ENCODE results near the gene DCANP1.

Gene DCANP1

DNA sequence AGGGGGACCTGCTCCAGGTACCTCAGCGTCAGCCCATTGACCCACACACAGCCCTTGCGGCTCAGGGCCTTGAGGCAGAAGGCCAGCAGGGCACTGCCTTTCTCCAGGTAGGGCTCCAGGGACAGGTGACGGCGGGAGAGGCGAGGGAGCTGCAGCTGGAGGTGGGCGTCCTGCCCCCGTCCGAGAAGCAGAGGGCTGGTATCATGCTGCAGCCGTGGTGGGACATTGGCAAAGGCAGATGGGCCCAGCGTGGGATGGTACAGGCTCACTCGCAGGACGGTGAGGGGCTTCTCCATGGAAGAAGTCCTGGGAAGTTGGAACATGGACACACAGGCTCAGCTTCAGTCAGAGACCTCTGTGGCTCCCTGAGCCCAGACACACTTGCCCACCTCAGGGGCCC lies 2.5 kb upstream of the DCANP1 start:
- ATAC-seq, result no peak
- no peak for TF ChIP-seq RARB (CRISPR knock-in tag; IDR thresholded peaks at IDR 0.05)

DNA sequence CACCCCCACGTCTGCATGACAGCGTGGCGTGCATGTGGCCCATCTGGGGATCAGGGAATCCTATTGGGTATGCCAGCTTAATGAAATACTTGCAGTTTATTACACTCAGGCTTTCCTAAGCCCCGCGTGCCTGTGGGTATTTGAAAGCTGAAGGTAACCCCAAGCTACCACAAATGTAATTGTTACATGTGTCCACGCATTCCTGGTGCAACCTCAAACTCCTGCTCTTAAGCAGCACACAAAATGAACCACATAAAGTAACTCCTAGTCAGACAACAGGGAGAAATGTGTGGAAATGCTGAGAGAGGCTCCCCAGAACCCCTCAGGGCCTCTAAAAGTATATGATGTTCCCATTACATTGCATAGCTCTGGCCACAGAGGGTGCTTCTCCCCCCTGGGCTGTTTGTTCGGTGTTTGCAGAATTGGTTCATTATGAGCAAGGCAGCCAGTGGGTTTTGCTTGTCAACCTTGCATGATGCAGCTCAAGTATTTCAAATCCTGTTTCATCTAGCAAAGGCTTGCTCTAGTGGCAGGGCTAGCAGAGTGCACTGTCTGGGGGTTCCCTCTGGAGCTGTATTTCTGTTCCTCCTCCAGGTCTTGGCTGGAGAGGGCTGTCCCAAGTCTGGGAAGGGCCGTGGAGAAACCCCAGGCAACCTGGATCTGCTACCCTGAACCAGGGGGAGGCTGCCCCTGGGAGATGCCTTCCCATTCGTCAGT lies 1.8 kb upstream of the DCANP1 start:
- no peak for ATAC-seq
- no peak for TF ChIP-seq BACH2 (CRISPR knock-in tag; IDR thresholded peaks at IDR 0.05; ENCODE audit: borderline replicate concordance)
- no peak for TF ChIP-seq ZNF8 (CRISPR knock-in tag; IDR thresholded peaks at IDR 0.05)
- no peak for TF ChIP-seq GLIS3 (CRISPR knock-in tag; IDR thresholded peaks at IDR 0.05)
- TF ChIP-seq ZNF70 (CRISPR knock-in tag; IDR thresholded peaks at IDR 0.05), result no peak
- TF ChIP-seq CSDC2 (CRISPR knock-in tag; IDR thresholded peaks at IDR 0.05), result no peak
- TF ChIP-seq ZFP30 (CRISPR knock-in tag; IDR thresholded peaks at IDR 0.05), result no peak
- no peak for TF ChIP-seq OSR1 (CRISPR knock-in tag; IDR thresholded peaks at IDR 0.05)

DNA sequence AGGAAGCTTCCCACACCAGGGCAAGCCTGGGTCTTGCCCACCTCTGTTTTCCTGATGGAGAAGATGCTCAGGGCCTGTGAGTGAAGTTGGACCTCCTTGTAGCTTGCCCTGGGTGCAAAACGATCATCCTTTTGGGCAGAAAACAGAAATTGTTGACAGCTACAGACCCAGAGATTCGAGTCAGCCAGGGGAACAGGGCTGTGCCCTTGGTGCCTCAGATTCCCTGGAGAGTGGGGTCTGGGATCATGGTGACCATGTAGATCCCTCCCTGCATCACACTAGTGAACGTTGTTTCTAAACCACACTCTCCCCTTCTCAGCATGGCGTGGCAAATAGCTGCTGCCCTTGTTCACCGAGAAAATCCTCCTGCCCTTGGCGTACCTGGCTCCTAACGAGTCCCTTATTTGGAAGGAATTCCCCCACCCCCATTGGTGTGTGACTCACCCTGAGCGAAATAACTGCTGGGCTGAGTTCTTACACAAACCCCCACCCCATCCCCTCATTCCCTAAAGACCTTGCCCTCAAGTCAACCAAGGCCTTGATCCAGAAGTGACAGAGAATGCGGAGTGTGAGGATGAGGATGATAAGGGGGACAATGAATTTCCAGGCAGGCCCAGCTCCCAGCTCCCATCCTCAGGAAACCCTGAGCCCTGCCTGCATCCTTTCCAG lies 1.1 kb upstream of the DCANP1 start:
- no peak for ATAC-seq
- TF ChIP-seq, protein P1, sequence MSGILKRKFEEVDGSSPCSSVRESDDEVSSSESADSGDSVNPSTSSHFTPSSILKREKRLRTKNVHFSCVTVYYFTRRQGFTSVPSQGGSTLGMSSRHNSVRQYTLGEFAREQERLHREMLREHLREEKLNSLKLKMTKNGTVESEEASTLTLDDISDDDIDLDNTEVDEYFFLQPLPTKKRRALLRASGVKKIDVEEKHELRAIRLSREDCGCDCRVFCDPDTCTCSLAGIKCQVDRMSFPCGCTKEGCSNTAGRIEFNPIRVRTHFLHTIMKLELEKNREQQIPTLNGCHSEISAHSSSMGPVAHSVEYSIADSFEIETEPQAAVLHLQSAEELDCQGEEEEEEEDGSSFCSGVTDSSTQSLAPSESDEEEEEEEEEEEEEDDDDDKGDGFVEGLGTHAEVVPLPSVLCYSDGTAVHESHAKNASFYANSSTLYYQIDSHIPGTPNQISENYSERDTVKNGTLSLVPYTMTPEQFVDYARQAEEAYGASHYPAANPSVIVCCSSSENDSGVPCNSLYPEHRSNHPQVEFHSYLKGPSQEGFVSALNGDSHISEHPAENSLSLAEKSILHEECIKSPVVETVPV (CRISPR knock-in tag; IDR thresholded peaks at IDR 0.05), result no peak
- TF ChIP-seq RARB (CRISPR knock-in tag; IDR thresholded peaks at IDR 0.05) (no peak), ARNTL (CRISPR knock-in tag; IDR thresholded peaks at IDR 0.05; ENCODE audit: borderline replicate concordance, low read depth) (no peak), ZNF565 (CRISPR knock-in tag; conservative IDR thresholded peaks at IDR 0.05; ENCODE audit: low read depth) (no peak), OSR1 (CRISPR knock-in tag; IDR thresholded peaks at IDR 0.05) (no peak), ZNF8 (CRISPR knock-in tag; IDR thresholded peaks at IDR 0.05) (no peak)
- TF ChIP-seq, protein P2, sequence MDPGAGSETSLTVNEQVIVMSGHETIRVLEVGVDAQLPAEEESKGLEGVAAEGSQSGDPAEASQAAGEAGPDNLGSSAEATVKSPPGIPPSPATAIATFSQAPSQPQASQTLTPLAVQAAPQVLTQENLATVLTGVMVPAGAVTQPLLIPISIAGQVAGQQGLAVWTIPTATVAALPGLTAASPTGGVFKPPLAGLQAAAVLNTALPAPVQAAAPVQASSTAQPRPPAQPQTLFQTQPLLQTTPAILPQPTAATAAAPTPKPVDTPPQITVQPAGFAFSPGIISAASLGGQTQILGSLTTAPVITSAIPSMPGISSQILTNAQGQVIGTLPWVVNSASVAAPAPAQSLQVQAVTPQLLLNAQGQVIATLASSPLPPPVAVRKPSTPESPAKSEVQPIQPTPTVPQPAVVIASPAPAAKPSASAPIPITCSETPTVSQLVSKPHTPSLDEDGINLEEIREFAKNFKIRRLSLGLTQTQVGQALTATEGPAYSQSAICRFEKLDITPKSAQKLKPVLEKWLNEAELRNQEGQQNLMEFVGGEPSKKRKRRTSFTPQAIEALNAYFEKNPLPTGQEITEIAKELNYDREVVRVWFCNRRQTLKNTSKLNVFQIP (CRISPR knock-in tag; IDR thresholded peaks at IDR 0.05; ENCODE audit: borderline replicate concordance, low read depth), result no peak

DNA sequence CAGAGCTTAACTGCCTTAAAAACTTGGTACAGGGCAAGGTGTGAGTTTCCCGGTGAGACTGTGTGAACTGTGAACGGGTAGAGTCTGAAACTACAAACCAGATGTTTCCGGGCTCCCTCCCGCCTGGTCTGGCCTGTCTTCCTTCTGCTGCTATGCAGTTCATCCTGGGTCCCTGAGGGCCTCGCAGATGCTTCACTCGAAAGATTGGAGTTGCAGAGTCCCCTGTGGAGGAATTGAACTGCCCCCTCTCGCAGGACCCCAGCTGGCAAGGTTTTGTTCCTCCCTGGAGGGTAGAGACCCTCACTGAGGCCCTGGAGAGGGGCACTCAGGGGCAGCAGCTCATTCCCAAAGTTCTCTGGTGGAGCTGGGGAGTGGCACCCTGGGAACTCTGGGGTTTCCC lies 533 bp downstream of the DCANP1 start:
- TF ChIP-seq, protein P3, sequence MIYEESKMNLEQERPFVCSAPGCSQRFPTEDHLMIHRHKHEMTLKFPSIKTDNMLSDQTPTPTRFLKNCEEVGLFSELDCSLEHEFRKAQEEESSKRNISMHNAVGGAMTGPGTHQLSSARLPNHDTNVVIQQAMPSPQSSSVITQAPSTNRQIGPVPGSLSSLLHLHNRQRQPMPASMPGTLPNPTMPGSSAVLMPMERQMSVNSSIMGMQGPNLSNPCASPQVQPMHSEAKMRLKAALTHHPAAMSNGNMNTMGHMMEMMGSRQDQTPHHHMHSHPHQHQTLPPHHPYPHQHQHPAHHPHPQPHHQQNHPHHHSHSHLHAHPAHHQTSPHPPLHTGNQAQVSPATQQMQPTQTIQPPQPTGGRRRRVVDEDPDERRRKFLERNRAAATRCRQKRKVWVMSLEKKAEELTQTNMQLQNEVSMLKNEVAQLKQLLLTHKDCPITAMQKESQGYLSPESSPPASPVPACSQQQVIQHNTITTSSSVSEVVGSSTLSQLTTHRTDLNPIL (CRISPR knock-in tag; IDR thresholded peaks at IDR 0.05; ENCODE audit: low read depth), result no peak
- no peak for ATAC-seq

DNA sequence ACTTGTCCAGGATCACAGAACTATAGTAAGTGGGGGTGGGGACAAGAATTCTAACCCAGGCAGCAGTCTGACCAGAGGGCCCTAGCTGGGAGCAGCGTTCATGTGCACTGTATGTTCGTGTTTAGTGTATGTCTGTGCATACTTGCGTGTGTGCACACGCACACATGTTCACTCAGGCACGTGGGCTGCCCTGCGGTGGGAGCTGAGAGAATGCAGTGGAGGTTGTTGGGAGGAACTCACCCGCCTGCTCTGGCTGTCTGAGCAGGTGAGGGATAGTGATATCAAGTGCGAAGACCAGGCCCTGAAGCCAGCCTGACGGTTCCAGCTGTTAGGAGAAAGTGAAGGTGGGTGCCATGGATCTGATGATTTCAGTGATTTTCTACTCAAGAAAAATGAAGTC lies 942 bp downstream of the DCANP1 start:
- no peak for ATAC-seq
- TF ChIP-seq ZNF8 (CRISPR knock-in tag; IDR thresholded peaks at IDR 0.05) (no peak), PPARA (CRISPR knock-in tag; IDR thresholded peaks at IDR 0.05; ENCODE audit: borderline replicate concordance) (no peak), ZC3H10 (CRISPR knock-in tag; IDR thresholded peaks at IDR 0.05) (no peak), OSR1 (CRISPR knock-in tag; IDR thresholded peaks at IDR 0.05) (no peak), BACH2 (CRISPR knock-in tag; IDR thresholded peaks at IDR 0.05; ENCODE audit: borderline replicate concordance) (no peak), TOX (CRISPR knock-in tag; IDR thresholded peaks at IDR 0.05; ENCODE audit: borderline replicate concordance) (no peak), TCF4 (CRISPR knock-in tag; IDR thresholded peaks at IDR 0.05; ENCODE audit: borderline replicate concordance) (no peak), CSDC2 (CRISPR knock-in tag; IDR thresholded peaks at IDR 0.05) (no peak), RARB (CRISPR knock-in tag; IDR thresholded peaks at IDR 0.05) (no peak)
- TF ChIP-seq, protein P2 (CRISPR knock-in tag; IDR thresholded peaks at IDR 0.05; ENCODE audit: borderline replicate concordance, low read depth), result no peak
- TF ChIP-seq, protein P4, sequence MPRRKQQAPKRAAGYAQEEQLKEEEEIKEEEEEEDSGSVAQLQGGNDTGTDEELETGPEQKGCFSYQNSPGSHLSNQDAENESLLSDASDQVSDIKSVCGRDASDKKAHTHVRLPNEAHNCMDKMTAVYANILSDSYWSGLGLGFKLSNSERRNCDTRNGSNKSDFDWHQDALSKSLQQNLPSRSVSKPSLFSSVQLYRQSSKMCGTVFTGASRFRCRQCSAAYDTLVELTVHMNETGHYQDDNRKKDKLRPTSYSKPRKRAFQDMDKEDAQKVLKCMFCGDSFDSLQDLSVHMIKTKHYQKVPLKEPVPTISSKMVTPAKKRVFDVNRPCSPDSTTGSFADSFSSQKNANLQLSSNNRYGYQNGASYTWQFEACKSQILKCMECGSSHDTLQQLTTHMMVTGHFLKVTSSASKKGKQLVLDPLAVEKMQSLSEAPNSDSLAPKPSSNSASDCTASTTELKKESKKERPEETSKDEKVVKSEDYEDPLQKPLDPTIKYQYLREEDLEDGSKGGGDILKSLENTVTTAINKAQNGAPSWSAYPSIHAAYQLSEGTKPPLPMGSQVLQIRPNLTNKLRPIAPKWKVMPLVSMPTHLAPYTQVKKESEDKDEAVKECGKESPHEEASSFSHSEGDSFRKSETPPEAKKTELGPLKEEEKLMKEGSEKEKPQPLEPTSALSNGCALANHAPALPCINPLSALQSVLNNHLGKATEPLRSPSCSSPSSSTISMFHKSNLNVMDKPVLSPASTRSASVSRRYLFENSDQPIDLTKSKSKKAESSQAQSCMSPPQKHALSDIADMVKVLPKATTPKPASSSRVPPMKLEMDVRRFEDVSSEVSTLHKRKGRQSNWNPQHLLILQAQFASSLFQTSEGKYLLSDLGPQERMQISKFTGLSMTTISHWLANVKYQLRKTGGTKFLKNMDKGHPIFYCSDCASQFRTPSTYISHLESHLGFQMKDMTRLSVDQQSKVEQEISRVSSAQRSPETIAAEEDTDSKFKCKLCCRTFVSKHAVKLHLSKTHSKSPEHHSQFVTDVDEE (CRISPR knock-in tag; IDR thresholded peaks at IDR 0.05), result no peak
- TF ChIP-seq, protein P5, sequence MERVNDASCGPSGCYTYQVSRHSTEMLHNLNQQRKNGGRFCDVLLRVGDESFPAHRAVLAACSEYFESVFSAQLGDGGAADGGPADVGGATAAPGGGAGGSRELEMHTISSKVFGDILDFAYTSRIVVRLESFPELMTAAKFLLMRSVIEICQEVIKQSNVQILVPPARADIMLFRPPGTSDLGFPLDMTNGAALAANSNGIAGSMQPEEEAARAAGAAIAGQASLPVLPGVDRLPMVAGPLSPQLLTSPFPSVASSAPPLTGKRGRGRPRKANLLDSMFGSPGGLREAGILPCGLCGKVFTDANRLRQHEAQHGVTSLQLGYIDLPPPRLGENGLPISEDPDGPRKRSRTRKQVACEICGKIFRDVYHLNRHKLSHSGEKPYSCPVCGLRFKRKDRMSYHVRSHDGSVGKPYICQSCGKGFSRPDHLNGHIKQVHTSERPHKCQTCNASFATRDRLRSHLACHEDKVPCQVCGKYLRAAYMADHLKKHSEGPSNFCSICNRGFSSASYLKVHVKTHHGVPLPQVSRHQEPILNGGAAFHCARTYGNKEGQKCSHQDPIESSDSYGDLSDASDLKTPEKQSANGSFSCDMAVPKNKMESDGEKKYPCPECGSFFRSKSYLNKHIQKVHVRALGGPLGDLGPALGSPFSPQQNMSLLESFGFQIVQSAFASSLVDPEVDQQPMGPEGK (CRISPR knock-in tag; IDR thresholded peaks at IDR 0.05; ENCODE audit: borderline replicate concordance), result no peak
- TF ChIP-seq, protein P3 (CRISPR knock-in tag; IDR thresholded peaks at IDR 0.05; ENCODE audit: low read depth), result no peak

Data from SK-N-SH treated with all-trans-retinoic acid at 6 μM for 48 hours (cell line).